Measurements from ENCODE around the gene NPTX2. TPM values are rescaled to one million over a fixed set of nuclear protein-coding genes. Genes with fewer than 3 reads are reported as not detected.

Gene NPTX2
- total RNA-seq, 1 donor, result 0.42 TPM

- Histone ChIP-seq H3K4me1 (ENCODE audit: insufficient read depth, low read length) (no peaks in the 10 kb centered on the region), H3K27me3 (ENCODE audit: insufficient read depth, low read length) (no peaks in the 10 kb centered on the region), H3K9me3 (ENCODE audit: low read depth, low read length) (no peaks in the 10 kb centered on the region), H3K4me3 (ENCODE audit: low read length) (no peak overlapping the region)
Measured at GRCh38 chr7:98657736-98658135, 40.7 kb downstream of the NPTX2 start.

GRCh38 chr7:98659756-98660155, 42.7 kb downstream of the NPTX2 start:
- H3K4me1 ChIP-seq (ENCODE audit: insufficient read depth, low read length), result no peaks in the 10 kb centered on the region
- no peak overlapping the region for H3K4me3 ChIP-seq (ENCODE audit: low read length)
- no peaks in the 10 kb centered on the region for H3K27me3 ChIP-seq (ENCODE audit: insufficient read depth, low read length)
- H3K9me3 ChIP-seq (ENCODE audit: low read depth, low read length), result no peaks in the 10 kb centered on the region

GRCh38 chr7:98661607-98662006, 44.5 kb downstream of the NPTX2 start:
- H3K9me3 ChIP-seq (ENCODE audit: low read depth, low read length), result no peaks in the 10 kb centered on the region
- H3K4me3 ChIP-seq (ENCODE audit: low read length), result no peak overlapping the region
- no peaks in the 10 kb centered on the region for H3K4me1 ChIP-seq (ENCODE audit: insufficient read depth, low read length)
- H3K27me3 ChIP-seq (ENCODE audit: insufficient read depth, low read length), result no peaks in the 10 kb centered on the region

GRCh38 chr7:98662289-98662688, 45.2 kb downstream of the NPTX2 start:
- H3K27me3 ChIP-seq (ENCODE audit: insufficient read depth, low read length), result no peaks in the 10 kb centered on the region
- H3K4me3 ChIP-seq (ENCODE audit: low read length), result no peak overlapping the region
- no peaks in the 10 kb centered on the region for H3K9me3 ChIP-seq (ENCODE audit: low read depth, low read length)
- H3K4me1 ChIP-seq (ENCODE audit: insufficient read depth, low read length), result no peaks in the 10 kb centered on the region

- H3K27me3 ChIP-seq (ENCODE audit: insufficient read depth, low read length), result no peaks in the 10 kb centered on the region
- no peaks in the 10 kb centered on the region for H3K4me1 ChIP-seq (ENCODE audit: insufficient read depth, low read length)
- H3K4me3 ChIP-seq (ENCODE audit: low read length), result no peak overlapping the region
- H3K9me3 ChIP-seq (ENCODE audit: low read depth, low read length), result no peaks in the 10 kb centered on the region
Measured at GRCh38 chr7:98664882-98665281, 47.8 kb downstream of the NPTX2 start.

GRCh38 chr7:98668255-98668654, 51.2 kb downstream of the NPTX2 start:
- Histone ChIP-seq H3K4me1 (ENCODE audit: insufficient read depth, low read length) (no peaks in the 10 kb centered on the region), H3K4me3 (ENCODE audit: low read length) (no peak overlapping the region), H3K27me3 (ENCODE audit: insufficient read depth, low read length) (no peaks in the 10 kb centered on the region), H3K9me3 (ENCODE audit: low read depth, low read length) (no peaks in the 10 kb centered on the region)

GRCh38 chr7:98669329-98670000, 52.4 kb downstream of the NPTX2 start:
- H3K27me3 ChIP-seq (ENCODE audit: insufficient read depth, low read length), result no peaks in the 10 kb centered on the region
- H3K4me3 ChIP-seq (ENCODE audit: low read length), result no peak overlapping the region
- H3K4me1 ChIP-seq (ENCODE audit: insufficient read depth, low read length), result no peaks in the 10 kb centered on the region
- no peaks in the 10 kb centered on the region for H3K9me3 ChIP-seq (ENCODE audit: low read depth, low read length)

- Histone ChIP-seq H3K27me3 (ENCODE audit: insufficient read depth, low read length) (no peaks in the 10 kb centered on the region), H3K4me3 (ENCODE audit: low read length) (no peak overlapping the region), H3K9me3 (ENCODE audit: low read depth, low read length) (no peaks in the 10 kb centered on the region), H3K4me1 (ENCODE audit: insufficient read depth, low read length) (no peaks in the 10 kb centered on the region)
Measured at GRCh38 chr7:98670186-98670585, 53.1 kb downstream of the NPTX2 start.

GRCh38 chr7:98671733-98672331, 54.7 kb downstream of the NPTX2 start:
- no peaks in the 10 kb centered on the region for H3K4me1 ChIP-seq (ENCODE audit: insufficient read depth, low read length)

GRCh38 chr7:98674461-98674860, 57.4 kb downstream of the NPTX2 start:
- H3K9me3 ChIP-seq (ENCODE audit: low read depth, low read length), result no peaks in the 10 kb centered on the region
- no peaks in the 10 kb centered on the region for H3K27me3 ChIP-seq (ENCODE audit: insufficient read depth, low read length)
- no peaks in the 10 kb centered on the region for H3K4me1 ChIP-seq (ENCODE audit: insufficient read depth, low read length)
- H3K4me3 ChIP-seq (ENCODE audit: low read length), result no peak overlapping the region

More at GRCh38 chr7:98671733-98672331, 54.7 kb downstream of the NPTX2 start:
- H3K9me3 ChIP-seq (ENCODE audit: low read depth, low read length), result no peaks in the 10 kb centered on the region
- H3K4me3 ChIP-seq (ENCODE audit: low read length), result no peak overlapping the region
- no peaks in the 10 kb centered on the region for H3K27me3 ChIP-seq (ENCODE audit: insufficient read depth, low read length)

- Histone ChIP-seq H3K4me1 (ENCODE audit: insufficient read depth, low read length) (no peaks in the 10 kb centered on the region), H3K9me3 (ENCODE audit: low read depth, low read length) (no peaks in the 10 kb centered on the region), H3K4me3 (ENCODE audit: low read length) (no peak overlapping the region), H3K27me3 (ENCODE audit: insufficient read depth, low read length) (no peaks in the 10 kb centered on the region)
Measured at GRCh38 chr7:98674881-98675280, 57.8 kb downstream of the NPTX2 start.

- H3K4me1 ChIP-seq (ENCODE audit: insufficient read depth, low read length), result no peaks in the 10 kb centered on the region
- H3K9me3 ChIP-seq (ENCODE audit: low read depth, low read length), result no peaks in the 10 kb centered on the region
- H3K27me3 ChIP-seq (ENCODE audit: insufficient read depth, low read length), result peaks cover 2% of the 10 kb centered on the region
- H3K4me3 ChIP-seq (ENCODE audit: low read length), result no peak overlapping the region
Measured at GRCh38 chr7:98678215-98678614, 61.1 kb downstream of the NPTX2 start.

Other genes with a start within 250 kb of the NPTX2 start
- 0.31 TPM for gene BAIAP2L1, start 216.2 kb upstream of the NPTX2 start, total RNA-seq

All from mononuclear cell (primary cell).